HCT116 (cell line): Measurements from ENCODE around the gene GRID2. TPM values are rescaled to one million over a fixed set of nuclear protein-coding genes. Genes with fewer than 3 reads are reported as not detected.

Experiments used
- ATAC-seq: fragments of 200-7000 bp; cut with Tn5 transposase; 2 replicates; pipeline ENCODE4 v1.9.1; 2020; ENCODE audit warnings: mild to moderate bottlenecking, moderate library complexity
- BruUV-seq: library from RNA; stranded (reverse); fragments of 400-500 nt; replicated peaks from 2 replicates; lab custom pipeline; 2021; lab: Mats Ljungman, UMichigan
- CTCF ChIA-PET: fragments of 300-600 bp; sonication (Branson Sonifier 250); formaldehyde crosslinking; loops from one replicate; lab custom pipeline; 2021; ENCODE audit warnings: antibody characterized with exemption; lab: Charles Lee
- POLR2A ChIA-PET: fragments of 300-600, 350-600 bp; sonication (Branson Sonifier 250); formaldehyde crosslinking; loops from one replicate; lab custom pipeline; 2021; ENCODE audit warnings: antibody characterized with exemption; lab: Charles Lee
- RAD21 ChIA-PET, 2 experiments: fragments of 300-600 bp; sonication (Branson Sonifier 250); formaldehyde crosslinking; loops; one replicate each; lab custom pipeline; 2023; ENCODE audit warnings: low total read pairs in 2 of 2; ENCODE audit not compliant: uncharacterized antibody in 2 of 2, unreplicated experiment in 2 of 2, low non-redundant PET in 1 of 2; lab: Charles Lee
- DNase-seq: peaks from one replicate; pipeline ENCODE4 v3.0.0-alpha.2; 2010; ENCODE audit warnings: low read depth, low spot score
- H2AFZ ChIP-seq: fragments of 200-600 bp; shearing (Covaris generic), sonication (generic); 2 replicates; pipeline ENCODE4 v1.6.1; 2017; ENCODE audit warnings: low read depth, mixed run types, mixed read lengths, antibody characterized with exemption, low read length; ENCODE audit not compliant: poor library complexity, severe bottlenecking
- H3K27ac ChIP-seq: 2 replicates; pipeline ENCODE4 v1.5.1; 2012; ENCODE audit warnings: low read depth, low read length
- H3K27me3 ChIP-seq: fragments of 200-600 bp; sonication (generic); 2 replicates; pipeline ENCODE4 v1.6.1; 2016; ENCODE audit warnings: mixed run types, low read length, mixed read lengths; ENCODE audit not compliant: insufficient read depth
- H3K36me3 ChIP-seq, 2 experiments: fragments of 200-500 bp in 1 of 2; fragments of 200-600 bp in 1 of 2; sonication (Bioruptor generic) in 1 of 2; sonication (generic) in 1 of 2; 2 replicates each; pipeline versions ENCODE4 v1.5.1 to v1.6.1; 2014 to 2016; ENCODE audit warnings: low read length in 2 of 2, inconsistent platforms in 1 of 2, mixed read lengths in 1 of 2, mixed run types in 1 of 2; ENCODE audit not compliant: insufficient read depth in 2 of 2, control insufficient read depth in 1 of 2
- H3K4me1 ChIP-seq, 2 experiments: fragments of 200-600 bp in 1 of 2; sonication (generic) in 1 of 2; 2 replicates each; pipeline versions ENCODE4 v1.5.1 to v1.6.1; 2012 to 2017; ENCODE audit warnings: low read length in 2 of 2, inconsistent platforms in 1 of 2, mild to moderate bottlenecking in 1 of 2, mixed read lengths in 1 of 2, mixed run types in 1 of 2, moderate library complexity in 1 of 2; ENCODE audit not compliant: insufficient read depth in 2 of 2, control insufficient read depth in 1 of 2
- H3K4me2 ChIP-seq: fragments of 200-600 bp; sonication (generic); 2 replicates; pipeline ENCODE4 v1.6.1; 2017; ENCODE audit warnings: mixed run types, low read length, mixed read lengths
- H3K4me3 ChIP-seq, 2 experiments: fragments of 200-600 bp in 1 of 2; sonication (generic) in 1 of 2; replicated peaks in 1 of 2; 2 replicates each; pipeline ENCODE4 v1.5.1; 2011 to 2016; ENCODE audit warnings: low read length in 2 of 2, control low read depth in 1 of 2, low read depth in 1 of 2, mild to moderate bottlenecking in 1 of 2, mixed read lengths in 1 of 2, mixed run types in 1 of 2
- H3K79me2 ChIP-seq: fragments of 200-600 bp; sonication (generic); 2 replicates; pipeline ENCODE4 v1.6.1; 2017; ENCODE audit warnings: mild to moderate bottlenecking, mixed run types, low read length, moderate library complexity, mixed read lengths; ENCODE audit not compliant: insufficient read depth
- H3K9ac ChIP-seq: fragments of 200-600 bp; sonication (generic); 2 replicates; pipeline ENCODE4 v1.6.1; 2016; ENCODE audit warnings: low read length, mixed read lengths
- H3K9me2 ChIP-seq: fragments of 200-600 bp; sonication (generic), shearing (Covaris generic); 2 replicates; pipeline ENCODE4 v1.6.1; 2017; ENCODE audit warnings: mixed run types, mild to moderate bottlenecking, moderate library complexity; ENCODE audit not compliant: insufficient read depth
- H3K9me3 ChIP-seq, 2 experiments: fragments of 200-500 bp in 1 of 2; fragments of 200-600 bp in 1 of 2; sonication (Bioruptor generic) in 1 of 2; sonication (generic) in 1 of 2; 2 replicates each; pipeline ENCODE4 v1.6.1; 2014 to 2017; ENCODE audit warnings: low read length in 2 of 2, mixed read lengths in 2 of 2, inconsistent platforms in 1 of 2, low read depth in 1 of 2, mild to moderate bottlenecking in 1 of 2, mixed run types in 1 of 2, moderate library complexity in 1 of 2; ENCODE audit not compliant: control insufficient read depth in 1 of 2, insufficient read depth in 1 of 2
- H4K20me1 ChIP-seq: fragments of 200-600 bp; sonication (generic), shearing (Covaris generic); 2 replicates; pipeline ENCODE4 v1.6.1; 2017; ENCODE audit warnings: mixed run types, mild to moderate bottlenecking, moderate library complexity; ENCODE audit not compliant: insufficient read depth
- EGR1 ChIP-seq: IDR thresholded peaks from 2 replicates; pipeline ENCODE4 v1.6.1; 2012; ENCODE audit warnings: low read depth
- EZH2 ChIP-seq: fragments of 200-600 bp; sonication (generic); IDR thresholded peaks from 2 replicates; pipeline ENCODE4 v1.6.1; 2017; ENCODE audit warnings: antibody characterized with exemption, mixed run types
- EZH2phosphoT487 ChIP-seq: fragments of 200-600 bp; IDR thresholded peaks from 2 replicates; pipeline ENCODE4 v1.6.1; 2018; ENCODE audit warnings: antibody characterized with exemption, borderline replicate concordance
- FOSL1 ChIP-seq: IDR thresholded peaks from 2 replicates; pipeline ENCODE4 v1.6.1; 2012; ENCODE audit warnings: low read depth
- JUND ChIP-seq: IDR thresholded peaks from 2 replicates; pipeline ENCODE4 v1.6.1; 2012
- POLR2A ChIP-seq: IDR thresholded peaks from 2 replicates; pipeline ENCODE4 v1.7.0; 2011; ENCODE audit warnings: borderline replicate concordance; ENCODE audit not compliant: insufficient read depth, insufficient read length; ENCODE audit errors: extremely low read depth
- RAD21 ChIP-seq: IDR thresholded peaks from 2 replicates; pipeline ENCODE4 v1.6.1; 2012; ENCODE audit warnings: low read depth, mild to moderate bottlenecking
- SP1 ChIP-seq: IDR thresholded peaks from 2 replicates; pipeline ENCODE4 v1.6.1; 2012; ENCODE audit warnings: low read depth
- SRF ChIP-seq: IDR thresholded peaks from 2 replicates; pipeline ENCODE4 v1.6.1; 2012; ENCODE audit warnings: low read depth
- TCF7L2 ChIP-seq: IDR thresholded peaks from 2 replicates; pipeline ENCODE4 v1.7.0; 2011; ENCODE audit warnings: borderline replicate concordance, inconsistent platforms; ENCODE audit not compliant: insufficient read depth, insufficient read length; ENCODE audit errors: extremely low read depth
- ZNF274 ChIP-seq: fragments of 200-500 bp; sonication (Bioruptor generic); IDR thresholded peaks from 2 replicates; pipeline ENCODE4 v1.6.1; 2014; ENCODE audit warnings: mild to moderate bottlenecking, low read depth, low read length, inconsistent platforms
- intact Hi-C: fragments of 100-400 bp; cut with micrococcal nuclease; formaldehyde crosslinking; loops from 2 replicates; pipeline ENCODE4 v1.10.0; 2022
- total RNA-seq: library from RNA; stranded (reverse); gene quantifications from one replicate; pipeline ENCODE4 v1.2.1, GENCODE V29; 2021; ENCODE audit not compliant: unreplicated experiment
- TF ChIP-seq, protein P1 (sequence below): IDR thresholded peaks from 2 replicates; pipeline ENCODE4 v1.6.1; 2012; ENCODE audit warnings: low read depth
- TF ChIP-seq, protein P2 (sequence below): IDR thresholded peaks from 2 replicates; pipeline ENCODE4 v1.6.1; 2012
- TF ChIP-seq, protein P3 (sequence below): IDR thresholded peaks from 2 replicates; pipeline ENCODE4 v1.6.1; 2012

Gene GRID2
- total RNA-seq, 1 experiment from 2014 or later: not detected

DNA sequence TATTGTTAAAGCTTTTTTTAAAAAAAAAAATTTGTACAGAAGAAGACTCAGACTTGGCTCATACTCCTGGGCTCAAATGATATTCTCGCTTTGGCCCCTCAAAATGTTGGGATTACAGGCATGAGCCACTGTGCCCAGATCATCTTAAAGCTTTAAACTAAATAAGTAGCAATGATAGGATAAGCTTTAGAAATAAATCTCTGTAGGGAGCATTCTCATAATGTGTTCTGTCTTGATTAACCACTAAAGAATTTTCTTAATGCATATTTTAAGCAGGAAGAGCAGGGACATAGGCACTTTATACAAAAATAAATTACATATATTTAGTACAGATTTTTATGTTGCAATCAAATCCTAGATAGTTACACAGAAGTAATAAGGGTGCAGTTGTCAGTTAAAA is 667.2 kb downstream of the GRID2 start:
- H2AFZ ChIP-seq: no peak overlapping the region
- ChIA-PET RAD21 (no interaction called here), POLR2A (no interaction called here), CTCF (no interaction called here)
- H3K79me2 ChIP-seq: no peaks in the 10 kb centered on the region
- no peaks in the 10 kb centered on the region for H3K9me2 ChIP-seq
- no peaks in the 10 kb centered on the region for H3K9me3 ChIP-seq
- H3K36me3 ChIP-seq: no peaks in the 10 kb centered on the region
- intact Hi-C loops: no loop called here
- no peak overlapping the region for H3K4me3 ChIP-seq
- no peak overlapping the region for H3K4me2 ChIP-seq
- DNase-seq (no peak), ATAC-seq (no peak)
- no peak overlapping the region for H3K9ac ChIP-seq
- H4K20me1 ChIP-seq: no peaks in the 10 kb centered on the region
- TF ChIP-seq, protein P1, sequence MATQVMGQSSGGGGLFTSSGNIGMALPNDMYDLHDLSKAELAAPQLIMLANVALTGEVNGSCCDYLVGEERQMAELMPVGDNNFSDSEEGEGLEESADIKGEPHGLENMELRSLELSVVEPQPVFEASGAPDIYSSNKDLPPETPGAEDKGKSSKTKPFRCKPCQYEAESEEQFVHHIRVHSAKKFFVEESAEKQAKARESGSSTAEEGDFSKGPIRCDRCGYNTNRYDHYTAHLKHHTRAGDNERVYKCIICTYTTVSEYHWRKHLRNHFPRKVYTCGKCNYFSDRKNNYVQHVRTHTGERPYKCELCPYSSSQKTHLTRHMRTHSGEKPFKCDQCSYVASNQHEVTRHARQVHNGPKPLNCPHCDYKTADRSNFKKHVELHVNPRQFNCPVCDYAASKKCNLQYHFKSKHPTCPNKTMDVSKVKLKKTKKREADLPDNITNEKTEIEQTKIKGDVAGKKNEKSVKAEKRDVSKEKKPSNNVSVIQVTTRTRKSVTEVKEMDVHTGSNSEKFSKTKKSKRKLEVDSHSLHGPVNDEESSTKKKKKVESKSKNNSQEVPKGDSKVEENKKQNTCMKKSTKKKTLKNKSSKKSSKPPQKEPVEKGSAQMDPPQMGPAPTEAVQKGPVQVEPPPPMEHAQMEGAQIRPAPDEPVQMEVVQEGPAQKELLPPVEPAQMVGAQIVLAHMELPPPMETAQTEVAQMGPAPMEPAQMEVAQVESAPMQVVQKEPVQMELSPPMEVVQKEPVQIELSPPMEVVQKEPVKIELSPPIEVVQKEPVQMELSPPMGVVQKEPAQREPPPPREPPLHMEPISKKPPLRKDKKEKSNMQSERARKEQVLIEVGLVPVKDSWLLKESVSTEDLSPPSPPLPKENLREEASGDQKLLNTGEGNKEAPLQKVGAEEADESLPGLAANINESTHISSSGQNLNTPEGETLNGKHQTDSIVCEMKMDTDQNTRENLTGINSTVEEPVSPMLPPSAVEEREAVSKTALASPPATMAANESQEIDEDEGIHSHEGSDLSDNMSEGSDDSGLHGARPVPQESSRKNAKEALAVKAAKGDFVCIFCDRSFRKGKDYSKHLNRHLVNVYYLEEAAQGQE: no peak
- TF ChIP-seq, protein P2, sequence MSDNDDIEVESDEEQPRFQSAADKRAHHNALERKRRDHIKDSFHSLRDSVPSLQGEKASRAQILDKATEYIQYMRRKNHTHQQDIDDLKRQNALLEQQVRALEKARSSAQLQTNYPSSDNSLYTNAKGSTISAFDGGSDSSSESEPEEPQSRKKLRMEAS: no peak
- TF ChIP-seq SRF: no peak
- TF ChIP-seq JUND: no peak
- TF ChIP-seq RAD21: no peak
- TF ChIP-seq FOSL1: no peak
- TF ChIP-seq TCF7L2: no peak
- no peak for TF ChIP-seq ZNF274
- no peak for TF ChIP-seq SP1
- TF ChIP-seq EGR1: no peak
- TF ChIP-seq EZH2: no peak
- TF ChIP-seq EZH2phosphoT487: no peak
- no peak for TF ChIP-seq POLR2A
- TF ChIP-seq, protein P3, sequence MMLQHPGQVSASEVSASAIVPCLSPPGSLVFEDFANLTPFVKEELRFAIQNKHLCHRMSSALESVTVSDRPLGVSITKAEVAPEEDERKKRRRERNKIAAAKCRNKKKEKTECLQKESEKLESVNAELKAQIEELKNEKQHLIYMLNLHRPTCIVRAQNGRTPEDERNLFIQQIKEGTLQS: no peak
- TF ChIP-seq, all 23 proteins: peak for 0
- BruUV-seq: no TSS peak
- H3K27me3 ChIP-seq: no peaks in the 10 kb centered on the region
- no peak overlapping the region for H3K27ac ChIP-seq
- H3K4me1 ChIP-seq: peaks cover 9 to 13% of the 10 kb centered on the region in 2 experiments
